OCI-LY7 (cell line): ENCODE measurements around the gene CTDSPL. TPM values are rescaled to one million over a fixed set of nuclear protein-coding genes. Genes with fewer than 3 reads are reported as not detected.

Experiments used
- BruUV-seq: library from RNA; stranded (reverse); fragments of 400-500 nt; replicated peaks from 2 replicates; lab custom pipeline; 2021; lab: Mats Ljungman, UMichigan
- CTCF ChIA-PET: fragments of 300-600 bp; sonication (Branson Sonifier 250); formaldehyde crosslinking; loops from one replicate; lab custom pipeline; 2022; ENCODE audit warnings: antibody characterized with exemption; ENCODE audit not compliant: unreplicated experiment; lab: Charles Lee
- POLR2A ChIA-PET: fragments of 300-600 bp; sonication (Branson Sonifier 250); formaldehyde crosslinking; loops from one replicate; lab custom pipeline; 2022; ENCODE audit warnings: antibody characterized with exemption; lab: Charles Lee
- DNase-seq: peaks from one replicate; pipeline ENCODE4 v3.0.0-alpha.2; 2015; ENCODE audit warnings: low spot score
- H2AFZ ChIP-seq: fragments of 200-600 bp; sonication (generic), shearing (Covaris generic); 2 replicates; pipeline ENCODE4 v1.6.1; 2014; ENCODE audit warnings: mild to moderate bottlenecking, antibody characterized with exemption, low read length, moderate library complexity
- H3K27ac ChIP-seq: fragments of 200-600 bp; sonication (generic); 2 replicates; pipeline ENCODE4 v1.5.1; 2014; ENCODE audit warnings: mixed run types, low read depth, mild to moderate bottlenecking, moderate library complexity, low read length, inconsistent platforms; ENCODE audit not compliant: poor library complexity, severe bottlenecking
- H3K36me3 ChIP-seq: fragments of 200-600 bp; sonication (generic); 2 replicates; pipeline ENCODE4 v1.6.1; 2014; ENCODE audit warnings: mild to moderate bottlenecking, antibody characterized with exemption, low read length, moderate library complexity, mixed read lengths; ENCODE audit not compliant: insufficient read depth
- H3K4me1 ChIP-seq: fragments of 200-600 bp; sonication (generic); 2 replicates; pipeline ENCODE4 v1.5.1; 2014; ENCODE audit warnings: mild to moderate bottlenecking, low read length; ENCODE audit not compliant: insufficient read depth, poor library complexity, severe bottlenecking
- H3K4me2 ChIP-seq: fragments of 200-600 bp; sonication (generic); 2 replicates; pipeline ENCODE4 v1.6.1; 2014; ENCODE audit warnings: mild to moderate bottlenecking, low read length
- H3K4me3 ChIP-seq: fragments of 200-600 bp; sonication (generic); 2 replicates; pipeline ENCODE4 v1.5.1; 2014; ENCODE audit warnings: mild to moderate bottlenecking, low read depth, low read length; ENCODE audit not compliant: poor library complexity, severe bottlenecking
- H3K79me2 ChIP-seq: fragments of 200-600 bp; sonication (generic); 2 replicates; pipeline ENCODE4 v1.6.1; 2016; ENCODE audit warnings: low read depth, mild to moderate bottlenecking, low read length, moderate library complexity, mixed read lengths; ENCODE audit not compliant: insufficient read depth
- H3K9me2 ChIP-seq: fragments of 200-600 bp; sonication (generic); 2 replicates; pipeline ENCODE4 v1.6.1; 2016; ENCODE audit warnings: mild to moderate bottlenecking, low read length, mixed read lengths; ENCODE audit not compliant: insufficient read depth
- H3K9me3 ChIP-seq: fragments of 200-600 bp; sonication (generic); 2 replicates; pipeline ENCODE4 v1.6.1; 2014; ENCODE audit warnings: mild to moderate bottlenecking, mixed run types, low read length, mixed read lengths
- H4K20me1 ChIP-seq: fragments of 200-600 bp; sonication (generic); 2 replicates; pipeline ENCODE4 v1.6.1; 2014; ENCODE audit warnings: mild to moderate bottlenecking, antibody characterized with exemption, low read length, moderate library complexity, mixed read lengths; ENCODE audit not compliant: insufficient read depth
- CTCF ChIP-seq: fragments of 200-600 bp; sonication (generic); conservative IDR thresholded peaks from 2 replicates; pipeline ENCODE4 v1.5.1; 2014; ENCODE audit warnings: mild to moderate bottlenecking, antibody characterized with exemption, low read length, moderate library complexity, mixed read lengths
- EZH2phosphoT487 ChIP-seq: fragments of 200-600 bp; sonication (generic); IDR thresholded peaks from 2 replicates; pipeline ENCODE4 v1.6.1; 2018; ENCODE audit warnings: low read depth, borderline replicate concordance, mild to moderate bottlenecking, mixed run types, antibody characterized with exemption, low read length, moderate library complexity, mixed read lengths
- intact Hi-C: fragments of 100-400 bp; cut with micrococcal nuclease; formaldehyde crosslinking; loops from one replicate; pipeline ENCODE4 v1.10.0; 2022; ENCODE audit not compliant: unreplicated experiment
- total RNA-seq, 2 experiments: library from RNA; depleted of rRNA in 1 of 2; stranded (reverse); fragments of >200 nt in 1 of 2; shearing (Covaris generic) in 1 of 2; gene quantifications; 2 replicates each; pipeline ENCODE4 v1.2.3, GENCODE V29; 2014 to 2022

CTDSPL gene
- total RNA-seq, 2 experiments from 2014 or later = 0.38 TPM; not detected in 1

DNA sequence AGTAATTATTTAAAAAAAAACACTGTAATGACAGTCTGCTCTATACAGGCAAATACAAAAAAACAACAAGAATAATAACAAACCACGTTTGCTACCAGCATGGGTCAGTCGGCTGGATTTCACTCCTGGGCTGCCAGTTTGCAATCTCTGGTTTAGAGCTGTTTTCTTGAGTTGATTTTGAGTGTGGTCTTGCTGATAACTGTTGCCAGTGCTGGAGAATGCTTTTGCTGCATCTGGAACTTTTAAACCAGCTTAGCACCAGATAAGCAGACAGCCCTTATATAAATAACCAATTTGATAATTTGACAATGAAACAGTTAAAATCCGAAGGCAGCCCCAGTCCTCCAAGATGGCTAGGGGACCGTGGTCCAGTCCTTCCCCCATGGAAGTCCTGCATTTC, 14.0 kb upstream of the CTDSPL start:
- ChIA-PET POLR2A (interaction anchor here (0.5 kb wide), 1 partner anchor 486 kb away, joined by 3 read pairs; no protein-coding TSS in a partner anchor), CTCF (no interaction called here)
- Histone ChIP-seq H3K79me2 (no peaks in the 10 kb centered on the region), H3K27ac (no peak overlapping the region), H2AFZ (no peak overlapping the region), H3K4me2 (no peak overlapping the region), H3K9me3 (no peaks in the 10 kb centered on the region), H3K9me2 (no peaks in the 10 kb centered on the region), H4K20me1 (no peaks in the 10 kb centered on the region), H3K36me3 (no peaks in the 10 kb centered on the region), H3K4me3 (no peak overlapping the region), H3K4me1 (no peaks in the 10 kb centered on the region)
- no peak for DNase-seq
- BruUV-seq = no TSS peak
- TF ChIP-seq EZH2phosphoT487 = no peak
- no peak for TF ChIP-seq CTCF
- intact Hi-C loops = no loop called here

GRCh38 chr3:37849146-37849923, 12.3 kb upstream of the CTDSPL start:
- ChIA-PET CTCF (no interaction called here), POLR2A (no interaction called here)
- DNase-seq = no peak

More at GRCh38 chr3:37849146-37849923, 12.3 kb upstream of the CTDSPL start:
- no peak overlapping the region for H3K27ac ChIP-seq
- no peak overlapping the region for H3K4me3 ChIP-seq
- no peaks in the 10 kb centered on the region for H3K9me3 ChIP-seq
- H3K79me2 ChIP-seq = no peaks in the 10 kb centered on the region
- H3K4me2 ChIP-seq = no peak overlapping the region
- no peaks in the 10 kb centered on the region for H4K20me1 ChIP-seq
- H3K4me1 ChIP-seq = no peaks in the 10 kb centered on the region
- TF ChIP-seq EZH2phosphoT487 = no peak
- no peak for TF ChIP-seq CTCF
- H3K9me2 ChIP-seq = no peaks in the 10 kb centered on the region
- no peak overlapping the region for H2AFZ ChIP-seq
- intact Hi-C loops = no loop called here
- BruUV-seq = no TSS peak
- H3K36me3 ChIP-seq = no peaks in the 10 kb centered on the region
